ENCODE data around the gene PGD.

- TF ChIP-seq CTCF (IDR thresholded peaks at IDR 0.05), result no peak
- no peak for TF ChIP-seq EP300 (IDR thresholded peaks at IDR 0.05)
Measured at GRCh38 chr1:10383630-10384029, 15.2 kb upstream of the PGD start.

Data from sigmoid colon (tissue), 4 donors.